Ascending aorta (tissue), 2 donors: ENCODE data around the gene ZNF132. TPM values are rescaled to one million over a fixed set of nuclear protein-coding genes. Genes with fewer than 3 reads are reported as not detected.
"Not testable (repeated sequence)": the region's sequence is repeated elsewhere in the genome, so short reads cannot be mapped to it uniquely, and the experiment has no call there.

Experiments
- DNase-seq, 2 donors: peaks; one replicate each; pipeline ENCODE4 v3.0.0-alpha.2; 2019; ENCODE audit warnings: low spot score in 2 of 2
- H3K27ac ChIP-seq, 2 donors: fragments of 200-600 bp; sonication (generic); one replicate each; pipeline ENCODE4 v1.5.1; 2016 to 2017; ENCODE audit warnings: mild to moderate bottlenecking in 1 of 2
- H3K27me3 ChIP-seq: fragments of 200-600 bp; sonication (generic); one replicate; pipeline ENCODE4 v1.5.1; 2017
- H3K36me3 ChIP-seq, 2 donors: fragments of 200-600 bp; sonication (generic); one replicate each; pipeline ENCODE4 v1.5.1; 2016
- H3K4me1 ChIP-seq, 2 donors: fragments of 200-600 bp; sonication (generic); one replicate each; pipeline ENCODE4 v1.5.1; 2016 to 2017; ENCODE audit warnings: mild to moderate bottlenecking in 1 of 2
- H3K4me3 ChIP-seq, 2 donors: fragments of 200-600 bp; sonication (generic); one replicate each; pipeline ENCODE4 v1.5.1; 2016 to 2017; ENCODE audit warnings: mild to moderate bottlenecking in 1 of 2
- H3K9me3 ChIP-seq, 2 donors: fragments of 200-600 bp; sonication (generic); one replicate each; pipeline ENCODE4 v1.5.1; 2016
- CTCF ChIP-seq, 3 experiments: fragments of 200-600 bp in 2 of 3; fragments of 450-650 bp in 1 of 3; sonication (generic) in 2 of 3; IDR thresholded peaks; one replicate each; pipeline ENCODE4 v1.5.1; 2016 to 2019; ENCODE audit warnings: antibody characterized with exemption in 3 of 3, mild to moderate bottlenecking in 1 of 3, moderate library complexity in 1 of 3
- intact Hi-C: fragments of 100-400 bp; cut with DNase I; formaldehyde crosslinking; loops from one replicate; pipeline ENCODE4 v1.15.1; 2023
- total RNA-seq: library from RNA; depleted of rRNA; stranded (reverse); fragments of >200 nt; gene quantifications from one replicate; pipeline ENCODE4 v1.1.0, GENCODE V29; 2016

The ZNF132 gene
- total RNA-seq, 1 donor from 2014 or later: 5.2 TPM

GRCh38 chr19:58475714-58476497 lies 36.0 kb upstream of the ZNF132 start, which contains the start of gene ZNF446:
Gene ZNF446, plus strand, starts transcription at chr19:58476352. Its CDS starts 867 bp downstream, at chr19:58477219.
- H3K4me3 ChIP-seq: peak within 1 kb of the TSS; percentile 65 to 68
- H3K36me3 ChIP-seq: peaks cover 21 to 42% of the 10 kb centered on the region in 2 donors
- H3K27me3 ChIP-seq: no peaks in the 10 kb centered on the region
- intact Hi-C loops: loop anchor here (1.0 kb wide), 2 partner anchors 23 to 36 kb away; partner anchors contain the start of gene ZNF132
- H3K27ac ChIP-seq: peak within 1 kb of the TSS; percentile 84 to 93
- no peaks in the 10 kb centered on the region for H3K9me3 ChIP-seq
- H3K4me1 ChIP-seq: peaks cover 3 to 15% of the 10 kb centered on the region in 2 donors
- peak; percentile 93 to 99 for DNase-seq
- TF ChIP-seq CTCF (IDR thresholded peaks at IDR 0.05): no peak

GRCh38 chr19:58474997-58475713 lies 35.2 kb upstream of the ZNF132 start:
- no peaks in the 10 kb centered on the region for H3K9me3 ChIP-seq
- no peak for TF ChIP-seq CTCF (IDR thresholded peaks at IDR 0.05)
- peak overlapping the region; percentile 84 to 93 for H3K27ac ChIP-seq
- H3K27me3 ChIP-seq: no peaks in the 10 kb centered on the region
- DNase-seq: no peak
- intact Hi-C loops: no loop called here
- H3K4me1 ChIP-seq: peaks cover 3 to 15% of the 10 kb centered on the region in 2 donors
- peak overlapping the region; percentile 65 to 68 for H3K4me3 ChIP-seq
- H3K36me3 ChIP-seq: peaks cover 20 to 42% of the 10 kb centered on the region in 2 donors

- no peak overlapping the region for H3K4me3 ChIP-seq
- intact Hi-C loops: no loop called here
- H3K27me3 ChIP-seq: no peaks in the 10 kb centered on the region
- no peak for DNase-seq
- peaks cover 3 to 15% of the 10 kb centered on the region in 2 donors for H3K4me1 ChIP-seq
- no peaks in the 10 kb centered on the region for H3K9me3 ChIP-seq
- peaks cover 22 to 42% of the 10 kb centered on the region in 2 donors for H3K36me3 ChIP-seq
- peak overlapping the region in 1 of 2 donors; percentile 84 for H3K27ac ChIP-seq
- no peak for TF ChIP-seq CTCF (IDR thresholded peaks at IDR 0.05)
Measured at GRCh38 chr19:58474291-58474996, 34.5 kb upstream of the ZNF132 start.

GRCh38 chr19:58473775-58474174 lies 33.8 kb upstream of the ZNF132 start:
- no peak overlapping the region for H3K27ac ChIP-seq
- peaks cover 3 to 15% of the 10 kb centered on the region in 2 donors for H3K4me1 ChIP-seq
- no peak for TF ChIP-seq CTCF (IDR thresholded peaks at IDR 0.05)
- DNase-seq: no peak
- intact Hi-C loops: no loop called here
- H3K4me3 ChIP-seq: no peak overlapping the region
- no peaks in the 10 kb centered on the region for H3K27me3 ChIP-seq
- H3K36me3 ChIP-seq: peaks cover 21 to 42% of the 10 kb centered on the region in 2 donors
- H3K9me3 ChIP-seq: no peaks in the 10 kb centered on the region

- Histone ChIP-seq H3K36me3 (peaks cover 20 to 42% of the 10 kb centered on the region in 2 donors), H3K9me3 (no peaks in the 10 kb centered on the region), H3K27me3 (no peaks in the 10 kb centered on the region), H3K4me1 (peaks cover 3 to 17% of the 10 kb centered on the region in 2 donors), H3K27ac (no peak overlapping the region), H3K4me3 (no peak overlapping the region)
- no peak for TF ChIP-seq CTCF (IDR thresholded peaks at IDR 0.05)
- no peak for DNase-seq
- intact Hi-C loops: no loop called here
Measured at GRCh38 chr19:58471736-58472135, 31.8 kb upstream of the ZNF132 start.

GRCh38 chr19:58470837-58471543 lies 31.0 kb upstream of the ZNF132 start:
- H3K27me3 ChIP-seq, DNase-seq, H3K27ac ChIP-seq, intact Hi-C loops, H3K4me3 ChIP-seq, H3K9me3 ChIP-seq: not testable (repeated sequence)
- peaks cover 3 to 17% of the 10 kb centered on the region in 2 donors for H3K4me1 ChIP-seq
- H3K36me3 ChIP-seq: peaks cover 20 to 42% of the 10 kb centered on the region in 2 donors
